ENCODE results near the gene HDGFL2.

Gene HDGFL2

GRCh38 chr19:4444765-4445741 is 27.0 kb upstream of the HDGFL2 start:
- no peaks in the 10 kb centered on the region for H3K27me3 ChIP-seq (ENCODE audit: control insufficient read depth in 1 of 2, insufficient read depth in 2 of 2, low read length in 2 of 2)
- H3K27ac ChIP-seq (ENCODE audit: low read depth, low read length), result no peak overlapping the region
- no peak overlapping the region for H3K9ac ChIP-seq (ENCODE audit: low read depth in 1 of 2, low read length in 2 of 2)
- H3K4me1 ChIP-seq (ENCODE audit: control insufficient read depth in 1 of 2, insufficient read depth in 2 of 2, low read length in 2 of 2), result no peaks in the 10 kb centered on the region
- no peak overlapping the region for H3K4me3 ChIP-seq (ENCODE audit: low read depth in 1 of 2, low read length in 2 of 2)
- no peaks in the 10 kb centered on the region for H3K9me3 ChIP-seq (ENCODE audit: control insufficient read depth in 1 of 2, low read length in 2 of 2)
- H3K36me3 ChIP-seq (ENCODE audit: control insufficient read depth in 1 of 2, insufficient read depth in 2 of 2, low read length in 2 of 2), result peaks cover 37 to 69% of the 10 kb centered on the region in 2 donors

- Histone ChIP-seq H3K27ac (ENCODE audit: low read depth, low read length) (no peak overlapping the region), H3K9ac (ENCODE audit: low read depth in 1 of 2, low read length in 2 of 2) (no peak overlapping the region), H3K27me3 (ENCODE audit: control insufficient read depth in 1 of 2, insufficient read depth in 2 of 2, low read length in 2 of 2) (no peaks in the 10 kb centered on the region), H3K9me3 (ENCODE audit: control insufficient read depth in 1 of 2, low read length in 2 of 2) (no peaks in the 10 kb centered on the region), H3K36me3 (ENCODE audit: control insufficient read depth in 1 of 2, insufficient read depth in 2 of 2, low read length in 2 of 2) (peaks cover 37 to 71% of the 10 kb centered on the region in 2 donors), H3K4me3 (ENCODE audit: low read depth in 1 of 2, low read length in 2 of 2) (no peak overlapping the region), H3K4me1 (ENCODE audit: control insufficient read depth in 1 of 2, insufficient read depth in 2 of 2, low read length in 2 of 2) (no peaks in the 10 kb centered on the region)
Measured at GRCh38 chr19:4445963-4446703, 26.0 kb upstream of the HDGFL2 start.

DNA sequence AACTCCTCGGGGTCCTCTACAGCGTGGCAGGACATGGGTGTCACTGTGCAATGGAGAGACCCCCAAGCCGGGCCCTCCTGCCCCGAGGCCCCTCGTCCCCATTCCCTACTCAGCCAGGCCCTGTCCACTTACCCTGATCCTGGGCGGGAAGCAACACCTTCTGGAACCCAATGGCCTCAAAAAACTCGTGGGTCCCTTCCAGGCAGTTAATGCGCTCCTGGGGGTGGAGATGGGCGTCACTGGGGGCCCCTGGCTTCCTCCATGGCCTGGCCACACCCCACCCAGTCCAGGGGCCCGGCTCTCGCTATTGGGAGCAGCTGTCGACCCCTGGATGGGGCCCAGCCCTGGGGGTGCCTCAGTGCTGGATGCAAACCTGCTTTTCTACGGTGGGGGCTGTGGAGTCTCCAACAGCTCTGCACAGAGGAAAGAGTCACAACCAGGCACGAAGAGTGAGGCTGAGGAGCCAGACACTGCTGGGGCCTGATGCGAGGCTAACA is 25.3 kb upstream of the HDGFL2 start:
- no peak overlapping the region for H3K4me3 ChIP-seq (ENCODE audit: low read depth in 1 of 2, low read length in 2 of 2)
- H3K4me1 ChIP-seq (ENCODE audit: control insufficient read depth in 1 of 2, insufficient read depth in 2 of 2, low read length in 2 of 2), result no peaks in the 10 kb centered on the region
- H3K9me3 ChIP-seq (ENCODE audit: control insufficient read depth in 1 of 2, low read length in 2 of 2), result no peaks in the 10 kb centered on the region
- no peak overlapping the region for H3K9ac ChIP-seq (ENCODE audit: low read depth in 1 of 2, low read length in 2 of 2)
- peaks cover 37 to 76% of the 10 kb centered on the region in 2 donors for H3K36me3 ChIP-seq (ENCODE audit: control insufficient read depth in 1 of 2, insufficient read depth in 2 of 2, low read length in 2 of 2)
- no peaks in the 10 kb centered on the region for H3K27me3 ChIP-seq (ENCODE audit: control insufficient read depth in 1 of 2, insufficient read depth in 2 of 2, low read length in 2 of 2)
- no peak overlapping the region for H3K27ac ChIP-seq (ENCODE audit: low read depth, low read length)

DNA sequence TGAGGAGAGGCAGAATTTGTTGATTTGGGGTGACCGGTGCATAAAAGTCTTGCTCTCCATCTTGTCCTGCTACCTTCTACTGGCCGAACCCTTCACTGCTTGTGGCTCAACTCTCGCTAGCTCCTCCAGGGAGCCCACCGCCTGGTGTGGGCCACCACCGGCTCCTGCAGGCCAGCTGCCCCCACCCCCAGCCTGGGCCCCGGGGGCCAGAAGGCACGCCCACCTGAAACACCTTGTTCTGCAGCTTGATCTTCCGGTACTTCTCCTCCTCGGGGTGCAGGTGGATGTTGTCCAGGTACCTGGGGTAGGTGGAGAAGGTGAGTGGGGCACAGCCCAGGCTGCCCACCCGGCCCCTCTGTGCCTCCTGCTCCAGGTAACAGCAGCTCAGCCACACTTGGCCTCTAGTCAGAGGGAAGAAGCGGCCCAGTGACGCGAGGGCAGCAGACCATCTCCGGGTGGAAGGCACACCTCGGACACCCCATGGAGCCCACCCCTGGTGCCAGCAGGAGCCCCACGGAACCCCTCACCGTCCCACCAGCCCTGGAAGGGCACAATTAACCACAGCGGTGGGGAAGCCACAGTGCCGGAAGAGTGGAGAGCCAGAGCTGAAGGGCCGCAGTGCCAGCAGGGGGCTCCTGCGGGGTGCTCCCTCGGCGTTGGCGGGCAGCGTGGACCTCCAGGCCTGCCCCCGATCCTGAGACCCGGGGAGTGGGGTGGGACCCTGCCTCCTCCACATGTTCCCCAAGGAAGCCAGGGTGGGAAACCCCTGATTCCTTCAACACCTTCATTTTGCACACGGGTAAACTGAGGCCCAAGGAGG is 24.6 kb upstream of the HDGFL2 start:
- H3K9me3 ChIP-seq (ENCODE audit: control insufficient read depth in 1 of 2, low read length in 2 of 2), result no peaks in the 10 kb centered on the region
- peaks cover 42 to 83% of the 10 kb centered on the region in 2 donors for H3K36me3 ChIP-seq (ENCODE audit: control insufficient read depth in 1 of 2, insufficient read depth in 2 of 2, low read length in 2 of 2)
- H3K9ac ChIP-seq (ENCODE audit: low read depth in 1 of 2, low read length in 2 of 2), result no peak overlapping the region
- H3K4me3 ChIP-seq (ENCODE audit: low read depth in 1 of 2, low read length in 2 of 2), result no peak overlapping the region
- no peaks in the 10 kb centered on the region for H3K4me1 ChIP-seq (ENCODE audit: control insufficient read depth in 1 of 2, insufficient read depth in 2 of 2, low read length in 2 of 2)
- H3K27me3 ChIP-seq (ENCODE audit: control insufficient read depth in 1 of 2, insufficient read depth in 2 of 2, low read length in 2 of 2), result no peaks in the 10 kb centered on the region
- no peak overlapping the region for H3K27ac ChIP-seq (ENCODE audit: low read depth, low read length)

GRCh38 chr19:4448147-4448985 is 23.7 kb upstream of the HDGFL2 start:
- H3K4me3 ChIP-seq (ENCODE audit: low read depth in 1 of 2, low read length in 2 of 2), result no peak overlapping the region
- H3K4me1 ChIP-seq (ENCODE audit: control insufficient read depth in 1 of 2, insufficient read depth in 2 of 2, low read length in 2 of 2), result no peaks in the 10 kb centered on the region
- no peaks in the 10 kb centered on the region for H3K9me3 ChIP-seq (ENCODE audit: control insufficient read depth in 1 of 2, low read length in 2 of 2)
- H3K27ac ChIP-seq (ENCODE audit: low read depth, low read length), result no peak overlapping the region
- H3K36me3 ChIP-seq (ENCODE audit: control insufficient read depth in 1 of 2, insufficient read depth in 2 of 2, low read length in 2 of 2), result peaks cover 49 to 87% of the 10 kb centered on the region in 2 donors
- no peaks in the 10 kb centered on the region for H3K27me3 ChIP-seq (ENCODE audit: control insufficient read depth in 1 of 2, insufficient read depth in 2 of 2, low read length in 2 of 2)
- no peak overlapping the region for H3K9ac ChIP-seq (ENCODE audit: low read depth in 1 of 2, low read length in 2 of 2)

- H3K9ac ChIP-seq (ENCODE audit: low read depth in 1 of 2, low read length in 2 of 2), result no peak overlapping the region
- H3K4me3 ChIP-seq (ENCODE audit: low read depth in 1 of 2, low read length in 2 of 2), result no peak overlapping the region
- H3K27me3 ChIP-seq (ENCODE audit: control insufficient read depth in 1 of 2, insufficient read depth in 2 of 2, low read length in 2 of 2), result no peaks in the 10 kb centered on the region
- H3K4me1 ChIP-seq (ENCODE audit: control insufficient read depth in 1 of 2, insufficient read depth in 2 of 2, low read length in 2 of 2), result no peaks in the 10 kb centered on the region
- peaks cover 52 to 87% of the 10 kb centered on the region in 2 donors for H3K36me3 ChIP-seq (ENCODE audit: control insufficient read depth in 1 of 2, insufficient read depth in 2 of 2, low read length in 2 of 2)
- H3K9me3 ChIP-seq (ENCODE audit: control insufficient read depth in 1 of 2, low read length in 2 of 2), result no peaks in the 10 kb centered on the region
- no peak overlapping the region for H3K27ac ChIP-seq (ENCODE audit: low read depth, low read length)
Measured at GRCh38 chr19:4449022-4449638, 23.0 kb upstream of the HDGFL2 start.

- Histone ChIP-seq H3K9me3 (ENCODE audit: control insufficient read depth in 1 of 2, low read length in 2 of 2) (no peaks in the 10 kb centered on the region), H3K4me1 (ENCODE audit: control insufficient read depth in 1 of 2, insufficient read depth in 2 of 2, low read length in 2 of 2) (no peaks in the 10 kb centered on the region), H3K27me3 (ENCODE audit: control insufficient read depth in 1 of 2, insufficient read depth in 2 of 2, low read length in 2 of 2) (no peaks in the 10 kb centered on the region), H3K9ac (ENCODE audit: low read depth in 1 of 2, low read length in 2 of 2) (no peak overlapping the region), H3K4me3 (ENCODE audit: low read depth in 1 of 2, low read length in 2 of 2) (no peak overlapping the region), H3K36me3 (ENCODE audit: control insufficient read depth in 1 of 2, insufficient read depth in 2 of 2, low read length in 2 of 2) (peaks cover 52 to 87% of the 10 kb centered on the region in 2 donors), H3K27ac (ENCODE audit: low read depth, low read length) (no peak overlapping the region)
Measured at GRCh38 chr19:4449639-4450028, 22.5 kb upstream of the HDGFL2 start.

- no peak overlapping the region for H3K9ac ChIP-seq (ENCODE audit: low read depth in 1 of 2, low read length in 2 of 2)
- H3K4me1 ChIP-seq (ENCODE audit: control insufficient read depth in 1 of 2, insufficient read depth in 2 of 2, low read length in 2 of 2), result peaks cover 8 to 18% of the 10 kb centered on the region in 2 donors
- H3K36me3 ChIP-seq (ENCODE audit: control insufficient read depth in 1 of 2, insufficient read depth in 2 of 2, low read length in 2 of 2), result peaks cover 31 to 62% of the 10 kb centered on the region in 2 donors
- H3K4me3 ChIP-seq (ENCODE audit: low read depth in 1 of 2, low read length in 2 of 2), result no peak overlapping the region
- no peaks in the 10 kb centered on the region for H3K9me3 ChIP-seq (ENCODE audit: control insufficient read depth in 1 of 2, low read length in 2 of 2)
- H3K27me3 ChIP-seq (ENCODE audit: control insufficient read depth in 1 of 2, insufficient read depth in 2 of 2, low read length in 2 of 2), result no peaks in the 10 kb centered on the region
- no peak overlapping the region for H3K27ac ChIP-seq (ENCODE audit: low read depth, low read length)
Measured at GRCh38 chr19:4452230-4452990, 19.7 kb upstream of the HDGFL2 start.

Data from duodenal mucosa (tissue), 2 donors.